Ascending aorta (tissue), 2 donors: Measurements from ENCODE around the gene TMEM253. TPM values are rescaled to one million over a fixed set of nuclear protein-coding genes. Genes with fewer than 3 reads are reported as not detected.

Source experiments
- DNase-seq, 2 donors: peaks; one replicate each; pipeline ENCODE4 v3.0.0-alpha.2; 2019; ENCODE audit warnings: low spot score in 2 of 2
- H3K27ac ChIP-seq, 2 donors: fragments of 200-600 bp; sonication (generic); one replicate each; pipeline ENCODE4 v1.5.1; 2016 to 2017; ENCODE audit warnings: mild to moderate bottlenecking in 1 of 2
- H3K27me3 ChIP-seq: fragments of 200-600 bp; sonication (generic); one replicate; pipeline ENCODE4 v1.5.1; 2017
- H3K36me3 ChIP-seq, 2 donors: fragments of 200-600 bp; sonication (generic); one replicate each; pipeline ENCODE4 v1.5.1; 2016
- H3K4me1 ChIP-seq, 2 donors: fragments of 200-600 bp; sonication (generic); one replicate each; pipeline ENCODE4 v1.5.1; 2016 to 2017; ENCODE audit warnings: mild to moderate bottlenecking in 1 of 2
- H3K4me3 ChIP-seq, 2 donors: fragments of 200-600 bp; sonication (generic); one replicate each; pipeline ENCODE4 v1.5.1; 2016 to 2017; ENCODE audit warnings: mild to moderate bottlenecking in 1 of 2
- H3K9me3 ChIP-seq, 2 donors: fragments of 200-600 bp; sonication (generic); one replicate each; pipeline ENCODE4 v1.5.1; 2016
- CTCF ChIP-seq, 3 experiments: fragments of 200-600 bp in 2 of 3; fragments of 450-650 bp in 1 of 3; sonication (generic) in 2 of 3; IDR thresholded peaks; one replicate each; pipeline ENCODE4 v1.5.1; 2016 to 2019; ENCODE audit warnings: antibody characterized with exemption in 3 of 3, mild to moderate bottlenecking in 1 of 3, moderate library complexity in 1 of 3
- intact Hi-C: fragments of 100-400 bp; cut with DNase I; formaldehyde crosslinking; loops from one replicate; pipeline ENCODE4 v1.15.1; 2023
- total RNA-seq: library from RNA; depleted of rRNA; stranded (reverse); fragments of >200 nt; gene quantifications from one replicate; pipeline ENCODE4 v1.1.0, GENCODE V29; 2016

The TMEM253 gene
- total RNA-seq, 1 donor from 2014 or later: not detected

GRCh38 chr14:21090194-21090939 is 10.5 kb upstream of the TMEM253 start:
- TF ChIP-seq CTCF (IDR thresholded peaks at IDR 0.05): peak; percentile 43 to 60 (median 45)
- Histone ChIP-seq H3K36me3 (peaks cover 32 to 58% of the 10 kb centered on the region in 2 donors), H3K4me1 (peaks cover 0 to 10% of the 10 kb centered on the region in 2 donors), H3K9me3 (no peaks in the 10 kb centered on the region), H3K27me3 (no peaks in the 10 kb centered on the region), H3K4me3 (no peak overlapping the region), H3K27ac (no peak overlapping the region)
- intact Hi-C loops: loop anchor here (5.0 to 10.0 kb wide), 3 partner anchors 103 to 628 kb away; partner anchors contain the start of genes METTL17 and PIP4P1
- DNase-seq: no peak

- Histone ChIP-seq H3K27ac (no peak overlapping the region), H3K36me3 (peaks cover 26 to 50% of the 10 kb centered on the region in 2 donors), H3K9me3 (no peaks in the 10 kb centered on the region), H3K4me3 (no peak overlapping the region), H3K4me1 (peaks cover 0 to 10% of the 10 kb centered on the region in 2 donors), H3K27me3 (no peaks in the 10 kb centered on the region)
- no peak for DNase-seq
- intact Hi-C loops: loop anchor here (5.0 to 10.0 kb wide), 3 partner anchors 104 to 629 kb away; partner anchors contain the start of genes METTL17 and PIP4P1
- TF ChIP-seq CTCF (IDR thresholded peaks at IDR 0.05): no peak
Observed at GRCh38 chr14:21090940-21091663, 9.8 kb upstream of the TMEM253 start.

GRCh38 chr14:21091821-21092272 is 9.0 kb upstream of the TMEM253 start:
- Histone ChIP-seq H3K36me3 (peaks cover 25 to 49% of the 10 kb centered on the region in 2 donors), H3K9me3 (no peaks in the 10 kb centered on the region), H3K27me3 (no peaks in the 10 kb centered on the region), H3K4me3 (no peak overlapping the region), H3K27ac (peak overlapping the region in 1 of 2 donors; percentile 36), H3K4me1 (peaks cover 0 to 10% of the 10 kb centered on the region in 2 donors)
- no peak for TF ChIP-seq CTCF (IDR thresholded peaks at IDR 0.05)
- intact Hi-C loops: loop anchor here (1.0 to 10.0 kb wide), 6 partner anchors 12 to 630 kb away; partner anchors contain the start of genes METTL17 and PIP4P1
- DNase-seq: no peak

GRCh38 chr14:21092273-21093011 is 8.4 kb upstream of the TMEM253 start:
- intact Hi-C loops: loop anchor here (1.0 to 10.0 kb wide), 6 partner anchors 12 to 630 kb away; partner anchors contain the start of genes METTL17 and PIP4P1
- TF ChIP-seq CTCF (IDR thresholded peaks at IDR 0.05): peak; percentile 100
- peak in 1 of 2 donors; percentile 86 for DNase-seq
- no peak overlapping the region for H3K4me3 ChIP-seq
- peaks cover 0 to 8% of the 10 kb centered on the region in 2 donors for H3K4me1 ChIP-seq
- no peaks in the 10 kb centered on the region for H3K9me3 ChIP-seq
- H3K27ac ChIP-seq: peak overlapping the region in 1 of 2 donors; percentile 36
- H3K36me3 ChIP-seq: peaks cover 25 to 49% of the 10 kb centered on the region in 2 donors
- no peaks in the 10 kb centered on the region for H3K27me3 ChIP-seq

- TF ChIP-seq CTCF (IDR thresholded peaks at IDR 0.05): no peak
- no peak overlapping the region for H3K4me3 ChIP-seq
- no peak for DNase-seq
- H3K36me3 ChIP-seq: peaks cover 25 to 47% of the 10 kb centered on the region in 2 donors
- H3K4me1 ChIP-seq: peaks cover 0 to 8% of the 10 kb centered on the region in 2 donors
- no peak overlapping the region for H3K27ac ChIP-seq
- intact Hi-C loops: loop anchor here (5.0 to 10.0 kb wide), 3 partner anchors 106 to 631 kb away; partner anchors contain the start of genes METTL17 and PIP4P1
- no peaks in the 10 kb centered on the region for H3K27me3 ChIP-seq
- H3K9me3 ChIP-seq: no peaks in the 10 kb centered on the region
Observed at GRCh38 chr14:21093018-21093417, 7.8 kb upstream of the TMEM253 start.
